Germinal center (tissue), 1 donor: ENCODE data around the gene ENDOG.

Experiments
- DNase-seq: peaks from one replicate; pipeline ENCODE4 v3.0.0; 2012; ENCODE audit warnings: mixed read lengths, low spot score

ENDOG gene

DNA sequence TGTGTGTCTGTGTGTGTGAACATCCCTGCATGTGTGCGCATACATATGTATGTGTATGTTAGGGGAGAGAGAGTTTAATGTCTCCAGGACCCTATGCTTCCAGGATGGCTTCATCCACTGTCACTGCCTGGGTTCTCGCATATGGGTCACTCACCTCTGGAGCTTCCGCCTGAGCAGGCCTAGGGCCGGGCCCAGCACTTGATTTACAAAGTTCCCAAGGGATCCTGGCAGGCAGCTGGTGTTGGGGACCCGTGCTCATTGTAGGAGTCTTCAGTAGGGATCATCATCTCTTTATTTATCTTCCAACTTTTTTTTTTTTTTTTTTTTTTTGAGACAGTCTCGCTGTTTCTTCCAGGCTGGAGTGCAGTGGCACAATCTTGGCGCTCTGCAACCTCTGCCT, 18.2 kb upstream of the ENDOG start:
- DNase-seq, result no peak

DNA sequence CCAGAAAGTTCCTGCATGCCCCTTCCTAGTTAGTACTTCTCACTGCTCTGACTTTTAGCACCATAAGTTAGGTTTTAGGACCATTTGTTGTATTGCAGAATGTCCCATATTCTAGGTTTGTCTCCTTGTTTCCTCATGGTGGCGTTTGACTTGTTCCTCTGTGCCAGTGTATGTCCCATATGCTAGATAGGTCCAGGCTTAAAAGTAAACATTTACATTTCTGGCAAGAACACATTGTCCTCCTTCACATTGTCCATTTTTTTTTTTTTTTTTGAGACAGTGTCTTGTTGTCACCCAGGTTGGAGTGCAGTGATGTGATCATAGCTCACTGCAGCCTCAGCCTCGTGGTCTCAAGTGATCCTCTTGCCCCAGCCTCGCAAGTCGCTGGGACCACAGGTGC, 15.8 kb upstream of the ENDOG start:
- no peak for DNase-seq

DNA sequence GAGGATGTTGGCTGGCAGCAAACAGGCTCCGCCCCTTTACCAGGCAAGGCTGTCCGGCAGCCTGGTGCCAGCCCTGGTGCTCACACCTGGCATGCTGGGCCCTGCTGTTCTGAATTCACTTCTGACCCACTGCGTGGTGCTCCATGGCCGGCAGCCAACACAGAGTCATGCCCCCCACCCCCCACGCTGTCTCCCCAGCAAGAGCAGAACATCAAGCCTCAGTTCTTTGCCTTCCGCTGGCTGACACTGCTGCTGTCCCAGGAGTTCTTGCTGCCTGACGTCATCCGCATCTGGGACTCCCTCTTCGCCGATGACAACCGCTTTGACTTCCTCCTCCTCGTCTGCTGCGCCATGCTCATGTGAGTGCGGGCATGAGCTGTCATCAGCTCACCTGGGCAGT, 12.6 kb upstream of the ENDOG start:
- no peak for DNase-seq

DNA sequence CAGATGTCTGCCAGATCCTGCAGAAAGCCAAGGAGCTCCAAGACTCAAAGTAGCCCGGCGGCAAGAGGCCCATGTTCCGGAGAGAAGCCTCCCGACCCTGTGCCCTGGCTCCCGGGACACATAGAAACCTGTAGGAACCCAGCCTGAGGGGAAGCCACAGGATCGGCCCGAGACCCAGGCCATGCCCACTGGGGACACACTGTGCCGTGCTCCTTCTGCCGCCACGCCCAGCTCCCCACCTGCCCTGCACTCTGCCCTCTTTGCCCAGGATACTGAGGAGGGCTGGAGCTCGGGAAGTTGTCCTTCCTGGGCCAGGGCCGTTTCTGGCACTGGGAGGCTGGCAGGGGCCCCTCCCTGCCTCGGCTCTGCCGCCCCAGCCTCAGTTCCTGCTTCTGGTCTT, 10.5 kb upstream of the ENDOG start:
- no peak for DNase-seq

DNA sequence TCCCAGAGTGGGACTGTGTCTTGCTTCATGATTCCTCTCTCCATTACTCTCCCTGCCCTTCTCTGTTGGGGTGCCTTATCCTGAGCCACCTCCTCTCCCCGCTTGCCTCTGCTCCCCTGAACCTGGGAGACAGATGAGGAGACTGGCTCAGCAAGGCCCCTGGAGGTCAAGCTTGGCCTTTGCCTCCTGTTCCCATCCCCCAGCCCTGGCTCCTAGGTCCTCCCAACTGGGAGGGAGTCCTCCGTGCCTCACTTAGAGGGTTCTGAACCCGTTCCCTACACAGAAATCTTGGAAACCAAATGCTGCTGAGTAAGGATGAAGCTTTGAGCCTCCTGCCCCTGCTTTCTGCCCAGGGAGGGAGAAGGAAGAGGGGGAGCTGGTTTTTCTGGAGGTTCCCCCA, 9.8 kb upstream of the ENDOG start:
- no peak for DNase-seq

DNA sequence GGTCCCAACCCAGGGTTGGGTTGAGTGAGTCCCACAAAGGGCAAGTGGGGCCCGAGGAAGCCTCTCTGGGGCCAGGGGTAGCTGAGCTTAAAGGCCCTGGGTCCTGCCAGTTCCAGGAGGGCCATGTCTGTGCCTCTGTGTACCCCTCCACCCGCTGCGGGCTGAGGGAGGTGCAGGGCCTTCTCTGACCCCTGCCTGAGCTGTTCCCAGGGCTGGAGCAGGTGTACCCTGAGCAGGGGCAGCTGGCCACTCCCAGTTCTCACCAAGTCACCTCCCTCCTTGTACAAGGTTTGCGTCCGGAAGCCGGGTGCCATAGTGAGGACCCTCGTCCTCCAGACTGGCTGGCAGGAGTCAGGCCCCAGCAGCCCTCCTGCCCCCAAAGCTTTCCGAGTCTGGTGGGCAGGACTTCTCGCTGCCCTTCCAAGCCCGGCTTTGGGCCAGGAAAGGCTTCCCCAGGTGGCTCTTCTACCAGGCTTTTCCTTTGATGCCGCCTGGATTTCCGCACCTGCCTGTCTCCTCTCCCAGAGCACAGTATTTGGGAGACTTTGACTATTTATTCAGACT, 9.2 kb upstream of the ENDOG start:
- DNase-seq, result no peak

DNA sequence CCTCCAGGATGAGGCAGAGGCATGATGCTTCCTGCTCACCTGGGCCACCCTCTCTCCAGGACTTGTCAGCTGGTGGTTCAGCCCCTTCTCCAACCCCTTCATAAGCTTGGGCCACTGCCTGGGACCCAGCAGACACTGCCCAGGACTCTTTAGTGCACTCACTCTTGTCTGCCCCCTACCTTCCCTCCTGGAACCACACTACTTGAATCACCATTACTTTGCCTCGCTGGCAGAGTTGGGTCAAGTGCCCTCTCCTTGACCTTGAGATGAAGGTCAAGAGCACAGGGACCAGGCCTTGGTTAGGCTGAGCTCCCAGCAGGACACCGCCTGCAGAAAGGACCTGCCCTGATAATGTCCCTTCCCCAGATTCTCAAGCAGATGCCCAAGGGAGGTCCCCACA, 8.5 kb upstream of the ENDOG start:
- no peak for DNase-seq

DNA sequence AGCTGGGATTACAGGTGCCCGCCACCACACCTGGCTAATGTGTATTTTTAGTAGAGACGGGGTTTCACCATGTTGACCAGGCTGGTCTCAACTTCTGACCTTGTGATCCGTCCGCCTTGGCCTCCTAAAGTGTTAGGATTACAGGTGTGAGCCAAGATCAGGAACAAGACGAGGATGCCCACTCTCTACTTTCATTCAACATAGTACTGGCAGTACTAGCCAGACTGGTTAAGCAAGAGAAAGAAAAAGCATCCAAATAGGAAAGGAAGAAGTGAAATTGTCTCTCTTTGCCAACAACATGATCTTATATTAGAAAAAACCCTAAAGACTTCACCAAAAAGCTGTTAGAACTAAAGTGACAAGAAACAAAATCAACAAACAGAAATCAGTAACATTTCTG, 7.4 kb upstream of the ENDOG start:
- DNase-seq, result no peak

DNA sequence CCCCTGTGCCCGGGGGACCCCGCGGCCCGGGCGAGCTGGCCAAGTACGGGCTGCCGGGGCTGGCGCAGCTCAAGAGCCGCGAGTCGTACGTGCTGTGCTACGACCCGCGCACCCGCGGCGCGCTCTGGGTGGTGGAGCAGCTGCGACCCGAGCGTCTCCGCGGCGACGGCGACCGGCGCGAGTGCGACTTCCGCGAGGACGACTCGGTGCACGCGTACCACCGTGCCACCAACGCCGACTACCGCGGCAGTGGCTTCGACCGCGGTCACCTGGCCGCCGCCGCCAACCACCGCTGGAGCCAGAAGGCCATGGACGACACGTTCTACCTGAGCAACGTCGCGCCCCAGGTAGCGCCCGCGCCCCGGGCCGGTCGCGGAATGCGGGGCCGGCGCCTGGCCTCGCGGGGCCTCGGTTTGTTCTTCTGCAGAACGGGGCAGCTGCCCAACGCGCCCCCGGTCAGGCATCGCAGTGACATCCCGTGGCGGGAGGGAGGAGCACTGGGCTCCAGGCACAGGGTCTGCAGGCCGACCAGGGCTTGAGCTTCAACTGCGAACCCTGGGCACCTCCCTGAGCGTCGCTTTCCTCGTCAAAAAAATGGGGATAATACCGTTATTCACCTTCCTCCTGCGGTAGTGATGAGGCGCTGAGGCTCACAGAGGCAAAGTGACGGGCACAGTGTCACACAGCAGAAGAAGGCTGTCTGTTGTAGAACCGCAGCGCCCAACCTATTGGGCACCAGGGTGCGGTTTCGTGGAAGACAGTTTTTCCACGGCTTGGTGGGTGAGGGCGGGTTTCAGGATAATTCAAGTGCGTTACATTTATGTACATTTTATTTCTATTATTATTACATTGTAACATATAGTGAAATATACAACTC, 777 bp downstream of the ENDOG start:
- peak; percentile 65 for DNase-seq

DNA sequence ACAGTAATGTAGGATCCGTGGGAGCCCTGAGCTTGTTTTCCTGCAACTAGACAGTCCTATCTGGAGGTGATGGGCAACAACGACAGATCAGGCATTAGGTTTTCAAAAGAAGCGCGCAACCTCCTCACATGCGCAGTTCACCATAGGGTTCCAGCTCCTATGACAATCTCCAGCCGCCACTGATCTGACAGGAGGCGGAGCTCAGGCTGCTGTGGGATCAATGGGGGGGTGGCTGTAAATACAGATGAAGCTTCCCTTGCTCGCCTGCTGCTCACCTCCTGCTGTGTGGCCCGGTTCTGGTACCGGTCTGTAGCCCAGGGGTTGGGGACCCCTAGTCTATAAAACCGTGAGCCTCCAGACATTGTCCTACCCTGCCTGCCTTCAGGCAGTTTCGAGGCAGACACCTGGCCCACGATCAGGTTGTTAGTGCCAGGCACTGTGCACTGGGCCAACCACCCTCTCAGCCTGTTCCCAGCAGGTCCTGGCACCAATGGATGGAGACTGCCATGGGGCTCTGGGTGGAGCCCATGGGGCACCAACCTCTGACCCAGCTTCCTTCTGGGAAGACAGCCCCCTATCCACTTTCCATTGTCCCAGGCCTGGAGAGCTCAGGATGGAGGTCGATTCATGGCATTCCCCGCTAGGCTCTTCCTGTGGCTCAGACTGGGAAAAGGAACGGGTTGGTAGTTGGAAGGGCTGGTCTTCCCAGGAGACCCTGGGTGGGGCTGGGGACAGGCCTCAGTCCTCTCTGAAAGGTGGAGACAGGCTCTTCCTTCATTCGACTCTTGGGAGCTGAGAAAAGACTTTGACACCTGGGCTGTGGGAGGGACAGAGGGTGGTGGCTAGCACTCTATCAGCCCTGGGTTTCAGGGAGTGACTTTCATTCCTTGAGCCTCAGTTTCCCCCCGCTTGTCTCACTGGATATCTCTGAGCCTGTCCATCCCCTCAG, 1.7 kb downstream of the ENDOG start:
- DNase-seq, result no peak

DNA sequence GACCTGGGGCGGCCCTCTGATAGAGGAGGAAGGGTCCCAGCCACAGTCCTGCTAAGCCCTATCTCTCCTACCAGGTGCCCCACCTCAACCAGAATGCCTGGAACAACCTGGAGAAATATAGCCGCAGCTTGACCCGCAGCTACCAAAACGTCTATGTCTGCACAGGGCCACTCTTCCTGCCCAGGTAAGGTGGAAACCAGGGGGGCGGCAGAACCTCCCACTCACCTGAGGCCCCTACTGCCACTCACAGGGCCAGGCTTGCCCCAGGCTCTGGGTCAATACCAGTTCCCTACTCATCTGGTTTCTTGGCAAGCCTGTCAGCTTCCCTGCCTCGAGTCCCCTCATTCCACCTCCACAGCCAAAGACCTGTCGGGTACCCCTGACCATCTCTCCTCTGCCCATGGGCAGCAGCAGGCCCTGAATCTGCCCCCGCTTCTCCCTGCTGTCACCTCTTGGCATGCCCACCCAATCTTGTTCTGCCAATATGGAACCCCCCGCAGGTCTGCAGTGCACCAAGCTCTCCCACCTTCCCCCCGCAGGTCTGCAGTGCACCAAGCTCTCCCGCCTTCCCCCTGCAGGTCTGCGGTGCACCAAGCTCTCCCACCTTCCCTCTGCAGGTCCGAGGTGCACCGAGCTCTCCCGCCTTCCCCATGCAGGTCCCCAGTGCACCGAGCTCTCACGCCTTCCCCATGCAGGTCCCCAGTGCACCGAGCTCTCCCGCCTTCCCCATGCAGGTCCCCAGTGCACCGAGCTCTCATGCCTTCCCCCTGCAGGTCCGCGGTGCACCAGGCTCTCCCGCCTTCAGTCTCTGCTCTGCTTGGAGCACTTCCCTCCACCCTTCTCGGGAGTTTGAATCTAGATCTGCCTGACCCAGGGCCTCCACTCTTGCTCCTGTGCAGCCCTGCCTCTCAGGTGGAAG, 2.6 kb downstream of the ENDOG start:
- DNase-seq, result no peak

DNA sequence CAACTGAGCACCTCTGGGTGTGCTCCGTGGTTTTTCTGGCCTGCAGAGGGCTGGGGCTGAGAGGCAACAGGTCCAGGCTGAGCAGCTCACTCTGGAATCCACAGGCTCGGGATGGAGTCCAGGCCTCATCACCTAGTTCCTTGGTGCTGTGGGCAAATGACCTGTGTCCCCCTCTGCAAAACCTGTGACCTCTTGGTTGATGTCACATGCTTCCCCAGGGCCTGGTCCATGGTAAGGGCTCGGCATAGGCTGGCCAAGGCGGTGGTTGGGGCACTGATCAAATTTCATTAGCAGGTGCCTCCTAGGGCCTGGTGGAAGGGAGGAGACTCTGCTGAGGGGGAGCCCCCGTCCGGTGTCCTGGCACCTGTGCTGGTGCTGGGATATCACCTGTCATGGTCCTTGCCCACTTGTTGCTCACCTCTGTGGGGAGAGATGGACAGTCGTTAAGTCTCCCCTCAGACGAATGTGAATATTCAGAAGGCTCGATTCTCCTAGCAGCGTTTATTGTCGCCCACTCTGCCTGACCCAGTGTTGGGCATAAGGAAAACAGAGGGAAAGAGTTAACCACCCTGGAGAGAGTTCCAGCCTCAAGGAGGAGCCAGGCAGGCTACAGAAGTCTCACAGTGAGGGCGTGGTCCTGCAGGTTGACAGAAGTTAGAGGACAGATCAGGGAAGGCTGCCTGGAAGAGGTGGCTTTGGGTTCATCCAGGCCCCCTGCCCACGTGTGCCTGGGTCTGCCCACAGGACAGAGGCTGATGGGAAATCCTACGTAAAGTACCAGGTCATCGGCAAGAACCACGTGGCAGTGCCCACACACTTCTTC, 3.5 kb downstream of the ENDOG start:
- no peak for DNase-seq

DNA sequence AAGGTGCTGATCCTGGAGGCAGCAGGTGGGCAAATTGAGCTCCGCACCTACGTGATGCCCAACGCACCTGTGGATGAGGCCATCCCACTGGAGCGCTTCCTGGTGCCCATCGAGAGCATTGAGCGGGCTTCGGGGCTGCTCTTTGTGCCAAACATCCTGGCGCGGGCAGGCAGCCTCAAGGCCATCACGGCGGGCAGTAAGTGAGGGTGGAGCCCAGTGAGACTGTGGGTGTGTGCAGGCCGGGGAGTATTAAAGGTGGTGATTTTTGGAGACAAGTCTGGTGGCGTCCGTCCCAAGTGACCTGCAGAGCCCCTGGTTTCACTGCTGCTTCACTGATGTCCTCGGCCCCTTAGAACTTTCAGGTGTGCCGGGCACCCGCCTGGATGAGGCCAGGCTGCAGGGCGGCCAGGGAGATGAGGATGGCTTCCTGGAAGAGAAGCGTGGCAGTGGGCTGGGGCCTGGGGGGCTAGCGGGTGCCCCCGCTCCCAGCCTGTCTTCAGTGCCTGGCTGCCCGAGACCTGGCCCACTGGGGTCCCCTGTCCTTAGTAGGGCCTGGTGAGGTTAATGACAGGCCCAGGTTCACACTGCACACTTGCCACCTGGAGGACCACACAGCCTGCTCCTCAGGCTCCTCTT, 4.2 kb downstream of the ENDOG start:
- DNase-seq, result no peak

DNA sequence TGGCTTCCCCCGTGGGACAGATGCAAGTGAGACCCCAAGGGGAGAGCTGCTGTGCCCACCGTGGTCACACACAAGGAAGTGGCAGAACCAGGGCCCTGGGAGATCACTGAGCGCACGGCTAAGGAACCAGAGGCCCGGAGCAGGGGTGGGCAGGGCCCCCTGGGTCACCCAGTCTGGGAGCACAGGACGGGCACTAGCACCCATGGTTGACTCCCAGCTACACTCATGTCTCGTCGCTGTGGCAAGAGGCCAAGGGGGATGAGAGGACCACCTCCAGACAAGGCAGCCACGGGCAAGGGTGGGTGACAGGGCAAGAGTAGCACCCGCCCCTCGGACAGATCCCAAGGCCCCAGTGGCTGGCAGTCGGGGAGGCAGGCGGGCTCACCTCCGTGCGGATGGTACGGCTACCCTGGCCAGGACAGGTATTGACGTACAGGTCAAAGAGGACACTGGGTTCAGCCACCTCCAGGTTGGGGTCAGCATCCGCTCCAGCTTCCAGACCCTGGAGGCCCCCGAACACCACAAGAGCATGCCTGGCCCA, 5.1 kb downstream of the ENDOG start:
- no peak for DNase-seq

DNA sequence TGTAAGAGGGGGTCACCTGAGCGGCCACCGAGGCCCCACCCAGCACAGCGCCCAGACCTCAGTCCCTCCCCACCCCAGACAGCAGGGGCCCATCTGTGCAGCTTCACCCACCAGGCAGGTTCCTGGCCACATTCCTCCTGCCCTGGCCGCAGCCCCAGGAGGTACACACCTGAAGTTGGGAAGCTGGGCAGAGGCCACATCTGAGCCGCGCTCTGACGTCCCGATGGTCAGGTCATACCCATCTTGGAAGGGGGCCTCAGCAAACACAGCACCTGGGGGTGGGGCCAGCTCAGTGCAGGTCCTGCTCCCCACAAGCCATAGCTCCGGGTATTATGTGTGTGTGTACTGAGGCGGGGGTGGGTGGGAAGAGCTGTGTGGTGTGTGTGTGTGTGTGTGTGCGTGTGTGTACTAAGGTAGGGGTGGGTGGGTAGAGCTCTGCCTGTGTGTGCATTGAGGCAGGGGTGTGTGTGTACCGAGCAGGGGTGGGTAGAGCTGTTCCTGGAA, 5.7 kb downstream of the ENDOG start:
- no peak for DNase-seq

DNA sequence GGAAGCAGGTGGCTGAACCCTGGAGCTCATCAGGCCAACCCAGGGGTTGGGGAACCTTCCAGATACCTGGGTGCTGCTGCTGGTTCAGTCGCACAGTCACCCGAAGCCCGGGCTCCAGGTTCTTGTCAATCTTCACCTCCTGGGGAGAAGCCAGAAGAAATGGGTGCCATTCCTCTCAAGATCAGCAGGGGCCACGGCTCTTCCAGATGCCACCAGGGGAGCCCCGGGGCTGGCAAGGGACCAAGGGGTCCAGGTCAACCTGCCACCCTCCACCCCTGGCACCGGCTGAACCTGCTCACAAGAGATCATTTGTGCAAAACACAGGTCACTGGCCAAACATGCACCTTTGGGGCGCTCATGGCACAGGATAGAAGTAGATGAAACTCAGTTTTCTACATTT, 6.6 kb downstream of the ENDOG start:
- DNase-seq, result no peak

DNA sequence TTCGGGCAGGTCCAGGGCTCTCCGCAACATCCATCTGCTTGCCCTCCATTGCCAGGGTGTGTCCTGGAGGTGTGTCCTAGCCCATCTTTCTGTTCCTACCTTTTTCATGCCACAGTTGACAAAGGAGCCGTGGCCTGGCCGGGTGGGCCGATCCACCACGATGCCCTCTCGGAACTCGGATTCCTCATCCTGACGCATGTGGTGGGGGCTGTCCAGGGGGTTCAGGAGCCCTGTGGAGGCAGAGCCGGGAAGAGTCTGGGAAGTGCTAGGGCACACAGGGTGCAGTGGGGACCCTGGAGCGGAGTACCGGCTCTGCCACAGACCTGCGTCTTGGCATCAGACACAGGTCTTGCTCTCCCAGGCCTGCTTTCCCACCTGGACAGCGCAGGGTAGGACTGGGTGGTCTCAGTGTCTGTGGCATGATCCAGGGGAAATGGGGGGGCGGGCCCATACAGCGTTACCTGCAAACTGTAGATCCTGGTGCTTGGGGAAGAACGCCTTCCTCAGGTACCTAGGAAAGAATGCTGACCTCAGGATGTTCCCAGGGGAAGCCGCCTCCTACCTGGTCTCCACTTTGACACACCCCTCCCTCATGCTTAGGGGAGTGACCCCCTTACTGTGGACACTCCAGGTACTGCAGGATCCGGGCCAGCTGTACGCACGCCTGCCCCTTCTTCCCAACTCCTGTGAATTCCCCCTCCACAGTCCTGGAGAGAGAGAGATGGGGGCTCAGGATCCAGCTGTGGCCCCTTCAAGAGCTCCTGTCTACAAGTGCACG, 7.8 kb downstream of the ENDOG start:
- no peak for DNase-seq

DNA sequence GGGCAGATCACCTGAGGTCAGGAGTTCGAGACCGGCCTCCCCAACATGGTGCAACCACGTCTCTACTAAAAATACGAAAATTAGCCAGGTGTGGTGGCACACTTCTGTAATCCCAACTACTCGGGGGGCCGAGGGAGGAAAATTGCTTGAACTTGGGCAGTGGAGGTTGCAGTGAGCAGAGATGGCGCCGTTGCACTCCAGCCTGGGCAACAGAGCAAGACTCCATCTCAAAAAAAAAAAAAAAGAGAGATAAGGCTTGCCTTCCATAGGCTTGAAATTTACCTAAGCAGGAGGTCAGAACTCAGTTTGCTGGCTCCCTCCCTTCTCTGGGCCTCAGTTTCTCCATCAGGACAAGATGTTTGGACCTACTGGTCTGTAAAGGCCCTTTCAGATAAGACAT, 10.0 kb downstream of the ENDOG start:
- DNase-seq, result no peak
